Osteoblast (primary cell): ENCODE results near the gene MBD6. TPM values are rescaled to one million over a fixed set of nuclear protein-coding genes. Genes with fewer than 3 reads are reported as not detected.

Experiments
- DNase-seq: peaks from one replicate; pipeline ENCODE4 v3.0.0; 2011; ENCODE audit warnings: low spot score, mixed read lengths; ENCODE audit not compliant: insufficient read length; ENCODE audit errors: missing footprints
- H2AFZ ChIP-seq: 2 replicates; pipeline ENCODE4 v1.6.0; 2011; ENCODE audit warnings: mild to moderate bottlenecking, low read length
- H3K27ac ChIP-seq: 2 replicates; pipeline ENCODE4 v1.5.1; 2011; ENCODE audit warnings: mild to moderate bottlenecking, low read depth, low read length, moderate library complexity
- H3K27me3 ChIP-seq: 2 replicates; pipeline ENCODE4 v1.6.0; 2012; ENCODE audit warnings: mild to moderate bottlenecking, control low read depth, inconsistent platforms, low read length, moderate library complexity; ENCODE audit not compliant: insufficient read depth
- H3K36me3 ChIP-seq: 2 replicates; pipeline ENCODE4 v1.5.1; 2011; ENCODE audit warnings: mild to moderate bottlenecking, low read length, control low read depth, moderate library complexity; ENCODE audit not compliant: insufficient read depth
- H3K4me1 ChIP-seq: 2 replicates; pipeline ENCODE4 v1.5.1; 2011; ENCODE audit warnings: mild to moderate bottlenecking, low read length, control low read depth, moderate library complexity; ENCODE audit not compliant: insufficient read depth
- H3K4me2 ChIP-seq: 2 replicates; pipeline ENCODE4 v1.6.0; 2011; ENCODE audit warnings: mild to moderate bottlenecking, low read length; ENCODE audit not compliant: insufficient read depth
- H3K4me3 ChIP-seq: fragments of 200-600 bp; sonication (generic); 3 replicates; pipeline ENCODE4 v1.5.1; 2012; ENCODE audit warnings: mild to moderate bottlenecking, low read length, inconsistent platforms; ENCODE audit not compliant: insufficient read depth
- H3K79me2 ChIP-seq: 2 replicates; pipeline ENCODE4 v1.6.0; 2012; ENCODE audit warnings: mild to moderate bottlenecking, low read length, control low read depth, inconsistent platforms; ENCODE audit not compliant: insufficient read depth
- H3K9me3 ChIP-seq: 2 replicates; pipeline ENCODE4 v1.5.1; 2011; ENCODE audit warnings: low read depth, low read length, control low read depth
- H4K20me1 ChIP-seq: 2 replicates; pipeline ENCODE4 v1.6.0; 2012; ENCODE audit warnings: mild to moderate bottlenecking, low read length, control low read depth; ENCODE audit not compliant: insufficient read depth
- CTCF ChIP-seq: IDR thresholded peaks from 2 replicates; pipeline ENCODE4 v1.5.1; 2011; ENCODE audit warnings: mild to moderate bottlenecking, low read depth, low read length, moderate library complexity; ENCODE audit errors: extremely low read depth
- total RNA-seq: library from RNA; depleted of rRNA; stranded (reverse); fragments of >200 nt; gene quantifications from 2 replicates; pipeline ENCODE4 v1.2.3, GENCODE V29; 2012

The MBD6 gene
- total RNA-seq, 1 donor = 5.8 TPM

- H3K27ac ChIP-seq = no peak overlapping the region
- H2AFZ ChIP-seq = no peak overlapping the region
- H3K27me3 ChIP-seq = peaks cover 85% of the 10 kb centered on the region
Observed at GRCh38 chr12:57476993-57477709, 45.5 kb upstream of the MBD6 start.

GRCh38 chr12:57477710-57478681 is 44.6 kb upstream of the MBD6 start:
- no peak for TF ChIP-seq CTCF
- Histone ChIP-seq H3K4me3 (no peak overlapping the region), H3K36me3 (no peaks in the 10 kb centered on the region), H4K20me1 (no peaks in the 10 kb centered on the region), H2AFZ (no peak overlapping the region), H3K9me3 (no peaks in the 10 kb centered on the region), H3K27ac (no peak overlapping the region), H3K27me3 (peaks cover 76% of the 10 kb centered on the region), H3K4me1 (no peaks in the 10 kb centered on the region), H3K4me2 (no peak overlapping the region), H3K79me2 (no peaks in the 10 kb centered on the region)
- peak; percentile 88 for DNase-seq

More at GRCh38 chr12:57476993-57477709, 45.5 kb upstream of the MBD6 start:
- no peak for TF ChIP-seq CTCF
- Histone ChIP-seq H3K9me3 (no peaks in the 10 kb centered on the region), H4K20me1 (no peaks in the 10 kb centered on the region), H3K4me1 (no peaks in the 10 kb centered on the region), H3K36me3 (no peaks in the 10 kb centered on the region), H3K4me3 (no peak overlapping the region), H3K79me2 (no peaks in the 10 kb centered on the region), H3K4me2 (no peak overlapping the region)
- no peak for DNase-seq

GRCh38 chr12:57479043-57479375 is 43.6 kb upstream of the MBD6 start:
- Histone ChIP-seq H3K27ac (no peak overlapping the region), H3K4me1 (no peaks in the 10 kb centered on the region), H3K27me3 (peaks cover 68% of the 10 kb centered on the region), H3K9me3 (no peaks in the 10 kb centered on the region), H3K79me2 (no peaks in the 10 kb centered on the region), H3K4me2 (no peak overlapping the region), H2AFZ (no peak overlapping the region), H4K20me1 (no peaks in the 10 kb centered on the region), H3K36me3 (no peaks in the 10 kb centered on the region), H3K4me3 (no peak overlapping the region)
- DNase-seq = peak; percentile 59
- no peak for TF ChIP-seq CTCF
